ENCODE measurements around the gene RITA1. TPM values are rescaled to one million over a fixed set of nuclear protein-coding genes. Genes with fewer than 3 reads are reported as not detected.

RITA1 gene
- total and polyA plus RNA-seq, 2 donors (not counting 3 experiments of a cell fraction or from before 2014, with no cell fraction given): 20.7 to 21.3 TPM

GRCh38 chr12:113136990-113137511, 48.5 kb upstream of the RITA1 start:
- no peaks in the 10 kb centered on the region for H3K9me3 ChIP-seq (replicated peaks; ENCODE audit: control insufficient read depth, insufficient read depth, low read length)
- BruUV-seq (replicated peaks): no TSS peak
- H3K4me3 ChIP-seq (replicated peaks in 1 of 3; ENCODE audit: insufficient read depth in 1 of 3, low read depth in 1 of 3, low read length in 3 of 3): no peak overlapping the region
- H3K27me3 ChIP-seq (ENCODE audit: control insufficient read depth in 2 of 2, insufficient read depth in 2 of 2, low read length in 2 of 2): no peaks in the 10 kb centered on the region
- CTCF ChIA-PET: interaction anchor here (1.4 kb wide), 1 partner anchor 144 kb away, joined by 5 read pairs; no protein-coding TSS in a partner anchor
- dilution Hi-C loops (cut with MboI; ENCODE audit: extremely low pct_ligation_motif_present, low sequenced_read_pairs) (no loop called here), intact Hi-C loops (cut with micrococcal nuclease) (no loop called here)
- H3K27ac ChIP-seq (ENCODE audit: insufficient read depth, low read depth, low read length): no peak overlapping the region
- H3K4me1 ChIP-seq (ENCODE audit: control insufficient read depth, extremely low read depth, insufficient read depth, low read length): no peaks in the 10 kb centered on the region
- no peak overlapping the region for H3K4me2 ChIP-seq (ENCODE audit: insufficient read depth, low read length)
- H3K9ac ChIP-seq (replicated peaks; ENCODE audit: extremely low read depth, insufficient read depth, low read length): no peak overlapping the region
- no peaks in the 10 kb centered on the region for H3K79me2 ChIP-seq (ENCODE audit: control insufficient read depth, insufficient read depth, low read length)
- no peak for TF ChIP-seq POLR2AphosphoS5 (IDR thresholded peaks at IDR 0.05; ENCODE audit: insufficient read depth, low read depth, low read length)
- TF ChIP-seq GATA2 (IDR thresholded peaks at IDR 0.05; ENCODE audit: insufficient read depth, insufficient read length, low read depth, low read length): no peak
- POLR2A ChIA-PET: no interaction called here
- H4K20me1 ChIP-seq (replicated peaks; ENCODE audit: control insufficient read depth, extremely low read depth, insufficient read depth, low read length): no peaks in the 10 kb centered on the region
- no peak overlapping the region for H2AFZ ChIP-seq (ENCODE audit: low read depth, low read length)
- FAIRE-seq (no peak), DNase-seq (ENCODE audit: low read depth, low spot score) (no peak)
- H3K9me1 ChIP-seq (replicated peaks; ENCODE audit: control insufficient read depth, extremely low read depth, insufficient read depth, low read length): no peaks in the 10 kb centered on the region
- no peaks in the 10 kb centered on the region for H3K36me3 ChIP-seq (ENCODE audit: control insufficient read depth in 2 of 2, extremely low read depth in 1 of 2, insufficient read depth in 2 of 2, low read length in 2 of 2)

DNA sequence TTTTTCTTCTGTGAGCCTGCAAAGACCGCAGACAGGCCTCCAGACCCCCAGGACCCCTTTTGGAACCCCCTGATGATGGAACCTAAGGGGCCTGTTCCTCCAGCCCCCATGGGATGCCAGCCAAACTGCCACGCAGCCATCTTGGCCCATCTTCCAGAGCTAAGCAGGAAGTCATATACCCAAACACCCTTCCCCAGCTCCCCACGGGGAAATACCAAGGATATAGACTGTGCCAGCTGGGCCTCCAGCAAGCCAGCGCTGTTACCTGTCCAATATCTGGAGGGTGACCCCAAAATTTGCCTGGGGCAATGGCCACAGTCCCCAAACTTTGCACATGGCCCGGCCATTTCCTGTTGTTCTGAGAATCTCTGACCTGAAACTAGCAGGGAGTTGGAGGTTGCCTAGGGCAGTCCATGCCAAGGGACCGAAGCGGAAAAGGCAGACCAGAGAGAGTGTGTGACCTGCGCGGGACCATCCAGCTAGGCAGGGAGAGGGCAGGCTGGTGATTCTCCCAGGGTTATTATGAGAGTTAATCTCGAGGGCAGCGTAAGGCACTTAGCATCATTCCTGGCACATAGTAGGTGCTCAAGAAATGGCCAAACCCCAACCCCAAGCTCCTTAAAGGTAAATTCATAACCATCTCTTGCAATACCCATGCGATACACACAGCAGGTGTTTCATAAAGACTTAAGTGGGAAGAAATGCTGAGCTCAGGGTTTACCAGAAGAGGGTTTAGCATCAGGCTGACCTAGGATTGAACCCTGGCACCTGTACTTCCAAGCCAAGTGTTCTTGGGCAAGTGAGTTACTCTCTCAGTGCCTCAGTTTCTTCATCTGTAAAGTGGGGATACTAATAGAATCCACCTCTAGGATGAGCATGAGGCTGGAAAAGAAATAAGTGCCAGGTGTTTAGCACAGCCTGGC, 47.4 kb upstream of the RITA1 start:
- POLR2A ChIA-PET: no interaction called here
- Histone ChIP-seq H3K9ac (replicated peaks; ENCODE audit: extremely low read depth, insufficient read depth, low read length) (no peak overlapping the region), H3K4me1 (ENCODE audit: control insufficient read depth, extremely low read depth, insufficient read depth, low read length) (no peaks in the 10 kb centered on the region), H2AFZ (ENCODE audit: low read depth, low read length) (no peak overlapping the region), H3K36me3 (ENCODE audit: control insufficient read depth in 2 of 2, extremely low read depth in 1 of 2, insufficient read depth in 2 of 2, low read length in 2 of 2) (no peaks in the 10 kb centered on the region), H3K9me1 (replicated peaks; ENCODE audit: control insufficient read depth, extremely low read depth, insufficient read depth, low read length) (no peaks in the 10 kb centered on the region), H3K27ac (ENCODE audit: insufficient read depth, low read depth, low read length) (no peak overlapping the region), H3K27me3 (ENCODE audit: control insufficient read depth in 2 of 2, insufficient read depth in 2 of 2, low read length in 2 of 2) (no peaks in the 10 kb centered on the region), H4K20me1 (replicated peaks; ENCODE audit: control insufficient read depth, extremely low read depth, insufficient read depth, low read length) (no peaks in the 10 kb centered on the region), H3K4me2 (ENCODE audit: insufficient read depth, low read length) (no peak overlapping the region), H3K4me3 (replicated peaks in 1 of 3; ENCODE audit: insufficient read depth in 1 of 3, low read depth in 1 of 3, low read length in 3 of 3) (no peak overlapping the region), H3K9me3 (replicated peaks; ENCODE audit: control insufficient read depth, insufficient read depth, low read length) (no peaks in the 10 kb centered on the region), H3K79me2 (ENCODE audit: control insufficient read depth, insufficient read depth, low read length) (no peaks in the 10 kb centered on the region)
- CTCF ChIA-PET: interaction anchor here (2.3 kb wide), 1 partner anchor 145 kb away, joined by 7 read pairs; no protein-coding TSS in a partner anchor
- no peak for TF ChIP-seq JUN (IDR thresholded peaks at IDR 0.05; ENCODE audit: borderline replicate concordance, insufficient read depth, insufficient read length, low read depth)
- TF ChIP-seq CTCF (IDR thresholded peaks at IDR 0.05; ENCODE audit: extremely low read depth in 1 of 2, insufficient read depth in 1 of 2, low read depth in 1 of 2, low read length in 2 of 2): no peak
- TF ChIP-seq GATA2 (IDR thresholded peaks at IDR 0.05; ENCODE audit: insufficient read depth, insufficient read length, low read depth, low read length): no peak
- no peak for TF ChIP-seq MYC (IDR thresholded peaks at IDR 0.05; ENCODE audit: low read depth, low read length)
- no peak for TF ChIP-seq POLR2AphosphoS5 (IDR thresholded peaks at IDR 0.05; ENCODE audit: insufficient read depth, low read depth, low read length)
- TF ChIP-seq EZH2 (IDR thresholded peaks at IDR 0.05; ENCODE audit: borderline replicate concordance, low read depth, low read length, severe bottlenecking): no peak
- TF ChIP-seq, protein P1, sequence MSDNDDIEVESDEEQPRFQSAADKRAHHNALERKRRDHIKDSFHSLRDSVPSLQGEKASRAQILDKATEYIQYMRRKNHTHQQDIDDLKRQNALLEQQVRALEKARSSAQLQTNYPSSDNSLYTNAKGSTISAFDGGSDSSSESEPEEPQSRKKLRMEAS (IDR thresholded peaks at IDR 0.05; ENCODE audit: insufficient read depth, insufficient read length): no peak
- no peak for TF ChIP-seq POLR2A (IDR thresholded peaks at IDR 0.05; ENCODE audit: low read depth, low read length)
- no peak for TF ChIP-seq FOS (IDR thresholded peaks at IDR 0.05; ENCODE audit: borderline replicate concordance, insufficient read depth, low read length)
- DNase-seq (ENCODE audit: low read depth, low spot score): no peak
- BruUV-seq (replicated peaks): no TSS peak
- dilution Hi-C loops (cut with MboI; ENCODE audit: extremely low pct_ligation_motif_present, low sequenced_read_pairs) (no loop called here), intact Hi-C loops (cut with micrococcal nuclease) (no loop called here)
- FAIRE-seq: no peak
